ENCODE results near the gene RNF213.

Gene RNF213

DNA sequence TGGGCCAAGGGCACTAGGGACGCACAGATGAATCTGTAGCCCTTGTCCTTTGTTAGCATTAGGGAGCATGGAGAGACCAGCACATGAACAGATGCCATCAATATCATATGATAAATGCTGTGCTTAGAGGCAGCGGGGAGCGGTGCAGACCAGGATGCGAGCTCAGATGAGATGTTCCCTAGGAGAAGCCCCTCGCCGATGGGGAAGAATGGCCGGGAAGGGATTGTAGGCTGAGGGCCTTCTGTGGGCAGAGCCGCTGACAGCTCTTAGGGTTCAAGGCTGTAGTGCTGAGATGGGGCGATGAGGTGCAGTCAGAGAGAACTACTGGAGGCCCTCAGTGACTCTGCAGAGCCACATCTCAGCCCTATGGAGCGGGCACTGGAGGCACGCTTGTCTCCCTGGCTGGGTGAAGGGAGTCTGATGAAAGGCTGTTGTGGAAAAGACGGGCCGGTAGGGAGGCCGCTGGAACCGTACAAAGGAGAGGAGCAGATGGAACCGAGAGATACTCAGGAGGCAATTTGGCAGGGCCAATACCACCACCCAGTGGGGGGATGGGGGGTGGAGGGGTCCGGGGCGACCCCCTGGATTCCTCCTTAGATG lies 88.0 kb downstream of the RNF213 start:
- intact Hi-C loops (cut with micrococcal nuclease) = no loop called here
- Mint-ChIP-seq H3K36me3 (ENCODE audit: low read depth) (peaks cover 100% of the 10 kb centered on the region), H3K4me3 (no peak overlapping the region)

GRCh38 chr17:80349151-80349651 lies 88.5 kb downstream of the RNF213 start:
- H3K4me3 Mint-ChIP-seq = no peak overlapping the region
- intact Hi-C loops (cut with micrococcal nuclease) = no loop called here
- peaks cover 100% of the 10 kb centered on the region for H3K36me3 Mint-ChIP-seq (ENCODE audit: low read depth)
- no peaks in the 10 kb centered on the region for H3K27me3 Mint-ChIP-seq
- H3K9me3 Mint-ChIP-seq = no peaks in the 10 kb centered on the region
- no peaks in the 10 kb centered on the region for H3K4me1 Mint-ChIP-seq (ENCODE audit: low read depth)
- H3K27ac Mint-ChIP-seq = no peak overlapping the region

More for the DNA sequence above, 88.0 kb downstream of the RNF213 start:
- H3K4me1 Mint-ChIP-seq (ENCODE audit: low read depth) = no peaks in the 10 kb centered on the region
- no peaks in the 10 kb centered on the region for H3K27me3 Mint-ChIP-seq
- H3K27ac Mint-ChIP-seq = no peak overlapping the region
- H3K9me3 Mint-ChIP-seq = no peaks in the 10 kb centered on the region

DNA sequence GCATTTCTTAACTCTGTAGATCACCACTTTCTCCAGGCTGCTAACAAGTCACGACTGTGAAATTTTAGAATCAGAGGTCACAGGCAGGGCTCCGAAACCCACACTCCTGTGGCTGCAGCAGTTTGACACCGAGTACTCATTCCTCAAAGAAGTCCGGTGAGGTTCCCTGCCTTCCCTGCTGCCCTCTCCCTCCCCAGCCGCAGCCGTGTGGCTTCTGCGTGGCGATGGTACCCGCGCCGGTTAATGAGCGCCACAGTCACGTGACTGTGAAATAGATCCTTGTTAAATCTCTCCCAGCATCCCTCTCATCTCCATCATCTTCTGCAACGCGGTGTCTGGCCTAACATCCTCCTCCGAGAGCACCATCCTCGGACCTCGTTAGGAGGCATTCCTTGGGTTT lies 89.1 kb downstream of the RNF213 start:
- H3K4me3 Mint-ChIP-seq = no peak overlapping the region
- peaks cover 100% of the 10 kb centered on the region for H3K36me3 Mint-ChIP-seq (ENCODE audit: low read depth)
- H3K4me1 Mint-ChIP-seq (ENCODE audit: low read depth) = no peaks in the 10 kb centered on the region
- no peaks in the 10 kb centered on the region for H3K9me3 Mint-ChIP-seq
- intact Hi-C loops (cut with micrococcal nuclease) = no loop called here
- no peaks in the 10 kb centered on the region for H3K27me3 Mint-ChIP-seq
- no peak overlapping the region for H3K27ac Mint-ChIP-seq

DNA sequence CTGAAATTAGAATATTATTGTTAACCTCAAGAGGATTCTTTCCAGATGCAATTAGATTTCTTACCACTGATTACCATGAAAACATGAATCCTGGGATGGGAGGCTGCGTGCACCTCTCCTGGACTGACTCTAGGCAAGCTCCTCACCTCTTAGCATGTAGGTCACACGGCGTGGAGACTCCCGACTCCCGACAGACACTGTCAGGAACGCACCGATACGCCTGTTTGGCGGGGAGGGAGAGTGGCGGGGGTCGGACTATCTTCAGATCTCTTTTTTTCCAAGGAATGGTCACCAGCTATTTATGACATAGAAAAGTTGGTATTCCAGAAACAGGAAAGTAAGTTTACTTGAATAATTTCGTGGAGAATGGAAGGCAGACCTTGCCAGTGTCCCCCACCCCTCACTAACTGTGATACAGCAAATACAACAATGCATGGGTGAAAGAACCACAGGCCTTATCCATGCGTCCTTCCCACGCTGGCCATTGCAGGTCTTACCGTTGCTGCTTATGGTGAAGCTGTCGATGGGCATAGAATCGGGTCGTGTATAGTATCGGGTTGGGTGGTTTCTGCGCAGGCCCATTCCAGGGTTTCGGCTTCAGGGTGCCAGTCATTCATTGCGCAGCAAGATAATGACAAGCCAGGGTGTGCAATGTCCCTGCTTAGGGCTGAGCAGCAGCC lies 91.7 kb downstream of the RNF213 start:
- Mint-ChIP-seq H3K9me3 (no peaks in the 10 kb centered on the region), H3K27me3 (no peaks in the 10 kb centered on the region), H3K4me1 (ENCODE audit: low read depth) (no peaks in the 10 kb centered on the region), H3K4me3 (no peak overlapping the region), H3K27ac (no peak overlapping the region), H3K36me3 (ENCODE audit: low read depth) (peaks cover 100% of the 10 kb centered on the region)
- intact Hi-C loops (cut with micrococcal nuclease) = no loop called here

DNA sequence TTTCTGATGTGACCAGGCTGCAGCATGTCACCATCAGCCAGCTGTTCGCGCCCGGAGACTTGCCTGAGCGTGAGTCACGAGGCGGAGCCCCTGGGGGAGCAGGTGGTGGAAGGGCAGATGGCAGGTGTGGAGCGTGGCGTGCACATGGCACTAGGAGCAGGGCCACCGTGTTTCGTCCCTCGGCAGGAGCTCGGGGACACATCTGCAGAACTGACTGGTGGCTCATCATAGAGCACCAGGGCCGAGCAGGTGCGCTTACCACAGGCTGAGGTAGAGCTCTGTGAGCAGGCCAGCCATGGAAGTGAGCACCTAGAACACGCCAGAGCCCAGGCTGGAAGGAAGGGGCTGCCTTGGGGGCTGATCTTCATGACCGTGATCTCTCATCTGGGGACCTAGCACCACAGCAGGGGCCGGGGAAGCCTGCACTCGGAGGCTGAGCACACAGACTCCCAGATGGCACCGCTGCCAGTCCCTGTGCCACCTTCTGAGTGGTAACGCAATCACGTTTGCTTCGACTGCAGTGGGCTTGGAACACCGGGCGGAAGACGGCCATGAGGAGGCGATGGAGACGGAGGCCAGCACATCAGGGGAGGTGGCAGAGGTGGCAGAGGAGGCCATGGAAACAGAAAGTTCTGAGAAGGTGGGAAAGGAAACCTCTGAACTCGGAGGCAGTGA lies 92.5 kb downstream of the RNF213 start:
- H3K27ac Mint-ChIP-seq = no peak overlapping the region

GRCh38 chr17:80353718-80354275 lies 93.1 kb downstream of the RNF213 start:
- H3K4me1 Mint-ChIP-seq (ENCODE audit: low read depth) = no peaks in the 10 kb centered on the region
- intact Hi-C loops (cut with micrococcal nuclease) = no loop called here
- H3K9me3 Mint-ChIP-seq = no peaks in the 10 kb centered on the region
- H3K4me3 Mint-ChIP-seq = no peak overlapping the region
- H3K36me3 Mint-ChIP-seq (ENCODE audit: low read depth) = peaks cover 100% of the 10 kb centered on the region
- no peak overlapping the region for H3K27ac Mint-ChIP-seq
- no peaks in the 10 kb centered on the region for H3K27me3 Mint-ChIP-seq

More for the DNA sequence above, 92.5 kb downstream of the RNF213 start:
- Mint-ChIP-seq H3K27me3 (no peaks in the 10 kb centered on the region), H3K36me3 (ENCODE audit: low read depth) (peaks cover 100% of the 10 kb centered on the region), H3K9me3 (no peaks in the 10 kb centered on the region), H3K4me3 (no peak overlapping the region), H3K4me1 (ENCODE audit: low read depth) (no peaks in the 10 kb centered on the region)
- intact Hi-C loops (cut with micrococcal nuclease) = no loop called here

- Mint-ChIP-seq H3K4me1 (ENCODE audit: low read depth) (no peaks in the 10 kb centered on the region), H3K36me3 (ENCODE audit: low read depth) (peaks cover 100% of the 10 kb centered on the region), H3K27ac (no peak overlapping the region), H3K27me3 (no peaks in the 10 kb centered on the region), H3K4me3 (no peak overlapping the region), H3K9me3 (no peaks in the 10 kb centered on the region)
- intact Hi-C loops (cut with micrococcal nuclease) = no loop called here
Observed at GRCh38 chr17:80354336-80354735, 93.7 kb downstream of the RNF213 start.

GRCh38 chr17:80356231-80356856 lies 95.7 kb downstream of the RNF213 start:
- H3K4me1 Mint-ChIP-seq (ENCODE audit: low read depth) = no peaks in the 10 kb centered on the region
- H3K27me3 Mint-ChIP-seq = no peaks in the 10 kb centered on the region
- H3K36me3 Mint-ChIP-seq (ENCODE audit: low read depth) = peaks cover 100% of the 10 kb centered on the region
- no peak overlapping the region for H3K27ac Mint-ChIP-seq
- intact Hi-C loops (cut with micrococcal nuclease) = no loop called here
- peaks cover 10% of the 10 kb centered on the region for H3K9me3 Mint-ChIP-seq
- H3K4me3 Mint-ChIP-seq = no peak overlapping the region

DNA sequence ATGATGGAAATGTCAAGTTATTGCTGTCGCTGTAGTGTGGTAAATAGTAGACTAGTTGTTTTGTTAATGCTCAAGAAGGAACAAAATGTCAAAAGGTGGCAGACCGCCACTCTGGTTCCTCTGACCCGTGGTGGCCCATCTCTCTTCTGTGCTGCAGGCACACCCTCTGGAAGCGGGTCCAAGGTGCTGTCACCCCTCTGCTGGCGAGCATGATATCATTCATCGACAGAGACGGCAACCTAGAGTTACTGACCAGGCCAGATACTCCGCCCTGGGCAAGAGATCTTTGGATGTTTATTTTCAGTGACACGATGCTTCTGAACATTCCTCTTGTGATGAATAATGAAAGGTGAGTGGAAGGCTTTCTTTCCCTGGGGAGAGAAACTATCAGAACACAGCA lies 97.5 kb downstream of the RNF213 start:
- no peak overlapping the region for H3K4me3 Mint-ChIP-seq
- no peak overlapping the region for H3K27ac Mint-ChIP-seq
- H3K9me3 Mint-ChIP-seq = peaks cover 10% of the 10 kb centered on the region
- intact Hi-C loops (cut with micrococcal nuclease) = no loop called here
- H3K27me3 Mint-ChIP-seq = no peaks in the 10 kb centered on the region
- no peaks in the 10 kb centered on the region for H3K4me1 Mint-ChIP-seq (ENCODE audit: low read depth)
- peaks cover 100% of the 10 kb centered on the region for H3K36me3 Mint-ChIP-seq (ENCODE audit: low read depth)

GRCh38 chr17:80358861-80359260 lies 98.2 kb downstream of the RNF213 start:
- H3K36me3 Mint-ChIP-seq (ENCODE audit: low read depth) = peaks cover 100% of the 10 kb centered on the region
- H3K4me1 Mint-ChIP-seq (ENCODE audit: low read depth) = no peaks in the 10 kb centered on the region
- H3K9me3 Mint-ChIP-seq = peaks cover 10% of the 10 kb centered on the region
- intact Hi-C loops (cut with micrococcal nuclease) = no loop called here
- no peaks in the 10 kb centered on the region for H3K27me3 Mint-ChIP-seq
- H3K27ac Mint-ChIP-seq = no peak overlapping the region
- H3K4me3 Mint-ChIP-seq = no peak overlapping the region

- no peaks in the 10 kb centered on the region for H3K4me1 Mint-ChIP-seq (ENCODE audit: low read depth)
- peaks cover 100% of the 10 kb centered on the region for H3K36me3 Mint-ChIP-seq (ENCODE audit: low read depth)
- no peaks in the 10 kb centered on the region for H3K27me3 Mint-ChIP-seq
- H3K4me3 Mint-ChIP-seq = no peak overlapping the region
- H3K27ac Mint-ChIP-seq = no peak overlapping the region
- H3K9me3 Mint-ChIP-seq = peaks cover 10% of the 10 kb centered on the region
- intact Hi-C loops (cut with micrococcal nuclease) = no loop called here
Observed at GRCh38 chr17:80359422-80360110, 98.9 kb downstream of the RNF213 start.

DNA sequence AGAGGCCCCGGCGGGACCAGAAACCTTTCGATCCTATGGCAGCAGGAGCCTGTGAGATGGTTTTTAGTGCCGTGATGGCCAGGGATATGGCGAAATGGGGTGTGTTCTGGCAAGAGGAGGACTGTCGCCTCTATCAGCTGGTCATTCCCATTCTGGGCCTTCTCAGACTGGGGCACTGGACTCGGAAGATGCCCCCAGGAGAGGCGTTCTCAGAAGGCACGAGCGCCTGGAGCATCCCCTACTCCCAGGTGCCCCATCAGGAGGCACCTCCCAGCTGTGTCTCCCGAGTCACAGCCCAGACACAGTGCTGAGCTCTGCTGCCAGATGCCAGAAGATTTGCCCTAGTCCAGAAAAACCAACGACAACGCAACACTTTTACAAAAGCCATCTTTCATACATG lies 99.7 kb downstream of the RNF213 start:
- Mint-ChIP-seq H3K27me3 (no peaks in the 10 kb centered on the region), H3K9me3 (peaks cover 10% of the 10 kb centered on the region), H3K27ac (no peak overlapping the region), H3K4me3 (no peak overlapping the region), H3K4me1 (ENCODE audit: low read depth) (no peaks in the 10 kb centered on the region), H3K36me3 (ENCODE audit: low read depth) (peaks cover 100% of the 10 kb centered on the region)
- intact Hi-C loops (cut with micrococcal nuclease) = no loop called here

- H3K9me3 Mint-ChIP-seq = peaks cover 10% of the 10 kb centered on the region
- H3K4me3 Mint-ChIP-seq = no peak overlapping the region
- intact Hi-C loops (cut with micrococcal nuclease) = no loop called here
- H3K27ac Mint-ChIP-seq = no peak overlapping the region
- H3K4me1 Mint-ChIP-seq (ENCODE audit: low read depth) = no peaks in the 10 kb centered on the region
- no peaks in the 10 kb centered on the region for H3K27me3 Mint-ChIP-seq
- peaks cover 100% of the 10 kb centered on the region for H3K36me3 Mint-ChIP-seq (ENCODE audit: low read depth)
Observed at GRCh38 chr17:80361495-80362220, 101.0 kb downstream of the RNF213 start.

Data from dendritic cell treated with granulocyte-macrophage colony-stimulating factor and Interleukin-4, amounts not matched to agents 40 ng/mL and 50 ng/mL, for 4 days (primary cell).